ENCODE data around the gene MVK.
A peak's percentile ranks its signal among the peaks of the same experiment; 100 is the strongest.

MVK gene

GRCh38 chr12:109537136-109537535 is 36.5 kb upstream of the MVK start:
- ATAC-seq (replicated peaks; ENCODE audit: extremely low read depth, poor library complexity, severe bottlenecking) (no peak), DNase-seq (ENCODE audit: low spot score in 2 of 2) (no peak)
- Mint-ChIP-seq H3K36me3 (ENCODE audit: insufficient read depth) (peaks cover 5% of the 10 kb centered on the region), H3K27me3 (no peaks in the 10 kb centered on the region), H3K9me3 (no peaks in the 10 kb centered on the region), H3K4me1 (no peaks in the 10 kb centered on the region), H3K4me3 (no peak overlapping the region), H3K27ac (ENCODE audit: low read depth) (no peak overlapping the region)

GRCh38 chr12:109538191-109538863 is 35.3 kb upstream of the MVK start:
- Mint-ChIP-seq H3K27me3 (no peaks in the 10 kb centered on the region), H3K9me3 (no peaks in the 10 kb centered on the region), H3K4me1 (no peaks in the 10 kb centered on the region), H3K4me3 (no peak overlapping the region), H3K27ac (ENCODE audit: low read depth) (no peak overlapping the region), H3K36me3 (ENCODE audit: insufficient read depth) (peaks cover 5% of the 10 kb centered on the region)
- DNase-seq (ENCODE audit: low spot score in 2 of 2) = no peak
- ATAC-seq (replicated peaks; ENCODE audit: extremely low read depth, poor library complexity, severe bottlenecking) = no peak

- Mint-ChIP-seq H3K4me1 (peaks cover 8% of the 10 kb centered on the region), H3K27ac (ENCODE audit: low read depth) (no peak overlapping the region), H3K9me3 (no peaks in the 10 kb centered on the region), H3K4me3 (no peak overlapping the region), H3K27me3 (no peaks in the 10 kb centered on the region), H3K36me3 (ENCODE audit: insufficient read depth) (peaks cover 7% of the 10 kb centered on the region)
- no peak for DNase-seq (ENCODE audit: low spot score in 2 of 2)
- no peak for ATAC-seq (replicated peaks; ENCODE audit: extremely low read depth, poor library complexity, severe bottlenecking)
Measured at GRCh38 chr12:109539508-109539907, 34.1 kb upstream of the MVK start.

GRCh38 chr12:109540526-109541412 is 32.8 kb upstream of the MVK start:
- no peak for ATAC-seq (replicated peaks; ENCODE audit: extremely low read depth, poor library complexity, severe bottlenecking)
- no peak for DNase-seq (ENCODE audit: low spot score in 2 of 2)
- no peak overlapping the region for H3K4me3 Mint-ChIP-seq
- H3K9me3 Mint-ChIP-seq = no peaks in the 10 kb centered on the region
- no peaks in the 10 kb centered on the region for H3K27me3 Mint-ChIP-seq
- H3K27ac Mint-ChIP-seq (ENCODE audit: low read depth) = no peak overlapping the region
- peaks cover 6% of the 10 kb centered on the region for H3K36me3 Mint-ChIP-seq (ENCODE audit: insufficient read depth)
- peaks cover 20% of the 10 kb centered on the region for H3K4me1 Mint-ChIP-seq

GRCh38 chr12:109541413-109541726 is 32.2 kb upstream of the MVK start:
- H3K27me3 Mint-ChIP-seq = no peaks in the 10 kb centered on the region
- H3K9me3 Mint-ChIP-seq = no peaks in the 10 kb centered on the region
- H3K4me3 Mint-ChIP-seq = no peak overlapping the region
- no peak for DNase-seq (ENCODE audit: low spot score in 2 of 2)
- H3K27ac Mint-ChIP-seq (ENCODE audit: low read depth) = no peak overlapping the region
- peaks cover 22% of the 10 kb centered on the region for H3K4me1 Mint-ChIP-seq
- ATAC-seq (replicated peaks; ENCODE audit: extremely low read depth, poor library complexity, severe bottlenecking) = no peak
- peaks cover 5% of the 10 kb centered on the region for H3K36me3 Mint-ChIP-seq (ENCODE audit: insufficient read depth)

- Mint-ChIP-seq H3K36me3 (ENCODE audit: insufficient read depth) (peaks cover 3% of the 10 kb centered on the region), H3K4me1 (peaks cover 22% of the 10 kb centered on the region), H3K4me3 (no peak overlapping the region), H3K27ac (ENCODE audit: low read depth) (no peak overlapping the region), H3K9me3 (no peaks in the 10 kb centered on the region), H3K27me3 (peaks cover 2% of the 10 kb centered on the region)
- ATAC-seq (replicated peaks; ENCODE audit: extremely low read depth, poor library complexity, severe bottlenecking) (no peak), DNase-seq (ENCODE audit: low spot score in 2 of 2) (no peak)
Measured at GRCh38 chr12:109542014-109542413, 31.6 kb upstream of the MVK start.

GRCh38 chr12:109542876-109543275 is 30.7 kb upstream of the MVK start:
- no peak for DNase-seq (ENCODE audit: low spot score in 2 of 2)
- no peak overlapping the region for H3K27ac Mint-ChIP-seq (ENCODE audit: low read depth)
- no peak for ATAC-seq (replicated peaks; ENCODE audit: extremely low read depth, poor library complexity, severe bottlenecking)
- H3K36me3 Mint-ChIP-seq (ENCODE audit: insufficient read depth) = peaks cover 3% of the 10 kb centered on the region
- no peaks in the 10 kb centered on the region for H3K9me3 Mint-ChIP-seq
- peaks cover 29% of the 10 kb centered on the region for H3K4me1 Mint-ChIP-seq
- no peak overlapping the region for H3K4me3 Mint-ChIP-seq
- H3K27me3 Mint-ChIP-seq = peaks cover 10% of the 10 kb centered on the region

- peak; percentile 78 for ATAC-seq (replicated peaks; ENCODE audit: extremely low read depth, poor library complexity, severe bottlenecking)
- Mint-ChIP-seq H3K27ac (ENCODE audit: low read depth) (peak overlapping the region; percentile 85), H3K4me1 (peaks cover 36% of the 10 kb centered on the region), H3K36me3 (ENCODE audit: insufficient read depth) (peaks cover 2% of the 10 kb centered on the region), H3K4me3 (peak overlapping the region; percentile 61), H3K27me3 (peaks cover 26% of the 10 kb centered on the region), H3K9me3 (no peaks in the 10 kb centered on the region)
- no peak for DNase-seq (ENCODE audit: low spot score in 2 of 2)
Measured at GRCh38 chr12:109544955-109545531, 28.6 kb upstream of the MVK start.

GRCh38 chr12:109545826-109546225 is 27.8 kb upstream of the MVK start:
- DNase-seq (ENCODE audit: low spot score in 2 of 2) = no peak
- no peak overlapping the region for H3K4me3 Mint-ChIP-seq
- H3K36me3 Mint-ChIP-seq (ENCODE audit: insufficient read depth) = peaks cover 2% of the 10 kb centered on the region
- peaks cover 36% of the 10 kb centered on the region for H3K4me1 Mint-ChIP-seq
- no peak overlapping the region for H3K27ac Mint-ChIP-seq (ENCODE audit: low read depth)
- H3K9me3 Mint-ChIP-seq = no peaks in the 10 kb centered on the region
- ATAC-seq (replicated peaks; ENCODE audit: extremely low read depth, poor library complexity, severe bottlenecking) = no peak
- H3K27me3 Mint-ChIP-seq = peaks cover 27% of the 10 kb centered on the region

- ATAC-seq (replicated peaks; ENCODE audit: extremely low read depth, poor library complexity, severe bottlenecking) = no peak
- H3K4me3 Mint-ChIP-seq = no peak overlapping the region
- no peak overlapping the region for H3K27ac Mint-ChIP-seq (ENCODE audit: low read depth)
- peaks cover 37% of the 10 kb centered on the region for H3K4me1 Mint-ChIP-seq
- peaks cover 2% of the 10 kb centered on the region for H3K36me3 Mint-ChIP-seq (ENCODE audit: insufficient read depth)
- DNase-seq (ENCODE audit: low spot score in 2 of 2) = no peak
- no peaks in the 10 kb centered on the region for H3K9me3 Mint-ChIP-seq
- peaks cover 27% of the 10 kb centered on the region for H3K27me3 Mint-ChIP-seq
Measured at GRCh38 chr12:109547286-109547685, 26.3 kb upstream of the MVK start.

- DNase-seq (ENCODE audit: low spot score in 2 of 2) (no peak), ATAC-seq (replicated peaks; ENCODE audit: extremely low read depth, poor library complexity, severe bottlenecking) (no peak)
- no peak overlapping the region for H3K4me3 Mint-ChIP-seq
- H3K36me3 Mint-ChIP-seq (ENCODE audit: insufficient read depth) = peaks cover 2% of the 10 kb centered on the region
- H3K4me1 Mint-ChIP-seq = peaks cover 41% of the 10 kb centered on the region
- H3K9me3 Mint-ChIP-seq = no peaks in the 10 kb centered on the region
- H3K27me3 Mint-ChIP-seq = peaks cover 27% of the 10 kb centered on the region
- H3K27ac Mint-ChIP-seq (ENCODE audit: low read depth) = no peak overlapping the region
Measured at GRCh38 chr12:109548258-109548657, 25.3 kb upstream of the MVK start.

- no peaks in the 10 kb centered on the region for H3K9me3 Mint-ChIP-seq
- no peak overlapping the region for H3K4me3 Mint-ChIP-seq
- ATAC-seq (replicated peaks; ENCODE audit: extremely low read depth, poor library complexity, severe bottlenecking) (no peak), DNase-seq (ENCODE audit: low spot score in 2 of 2) (no peak)
- no peak overlapping the region for H3K27ac Mint-ChIP-seq (ENCODE audit: low read depth)
- H3K36me3 Mint-ChIP-seq (ENCODE audit: insufficient read depth) = no peaks in the 10 kb centered on the region
- H3K4me1 Mint-ChIP-seq = peaks cover 31% of the 10 kb centered on the region
- peaks cover 27% of the 10 kb centered on the region for H3K27me3 Mint-ChIP-seq
Measured at GRCh38 chr12:109549613-109550270, 23.9 kb upstream of the MVK start.

Measured in central memory CD8-positive, alpha-beta T cell (primary cell).